Epithelial cell of esophagus (primary cell): Measurements from ENCODE around the gene CDKN3.
A peak's percentile ranks its signal among the peaks of the same experiment; 100 is the strongest.
"Not testable (repeated sequence)": the region's sequence is repeated elsewhere in the genome, so short reads cannot be mapped to it uniquely, and the experiment has no call there.

Experiments used
- DNase-seq: peaks from one replicate; pipeline ENCODE4 v3.0.0; 2010; ENCODE audit warnings: low read depth
- H3K4me3 ChIP-seq: 2 replicates; pipeline ENCODE4 v1.5.1; 2011; ENCODE audit warnings: mild to moderate bottlenecking, low read length, control low read depth
- CTCF ChIP-seq: IDR thresholded peaks from 2 replicates; pipeline ENCODE4 v1.5.1; 2011; ENCODE audit warnings: low read depth, mild to moderate bottlenecking, low read length, control low read depth, inconsistent platforms; ENCODE audit not compliant: insufficient read depth; ENCODE audit errors: missing control alignments

CDKN3 gene

GRCh38 chr14:54387328-54387727 is 9.5 kb upstream of the CDKN3 start:
- TF ChIP-seq CTCF = no peak
- no peak overlapping the region for H3K4me3 ChIP-seq
- DNase-seq = no peak

GRCh38 chr14:54392131-54392859 is 4.5 kb upstream of the CDKN3 start:
- no peak for DNase-seq
- no peak for TF ChIP-seq CTCF
- no peak overlapping the region for H3K4me3 ChIP-seq

- not testable (repeated sequence) for H3K4me3 ChIP-seq, DNase-seq
Measured at GRCh38 chr14:54392986-54393884, 3.6 kb upstream of the CDKN3 start.

- no peak for DNase-seq
- no peak for TF ChIP-seq CTCF
- H3K4me3 ChIP-seq = no peak overlapping the region
Measured at GRCh38 chr14:54394596-54394995, 2.2 kb upstream of the CDKN3 start.

GRCh38 chr14:54395284-54395683 is 1.5 kb upstream of the CDKN3 start:
- no peak for TF ChIP-seq CTCF
- H3K4me3 ChIP-seq = no peak overlapping the region
- no peak for DNase-seq

GRCh38 chr14:54395716-54396115 is 1.1 kb upstream of the CDKN3 start:
- no peak for TF ChIP-seq CTCF
- no peak overlapping the region for H3K4me3 ChIP-seq
- DNase-seq = no peak

- no peak for TF ChIP-seq CTCF
- H3K4me3 ChIP-seq = peak overlapping the region; percentile 74
- DNase-seq = no peak
Measured at GRCh38 chr14:54396183-54396492, 669 bp upstream of the CDKN3 start.
